ENCODE measurements around the gene SIVA1.

Gene SIVA1

GRCh38 chr14:104769324-104770071 lies 16.6 kb downstream of the SIVA1 start:
- peaks cover 2 to 10% of the 10 kb centered on the region in 2 experiments for H3K4me1 ChIP-seq (ENCODE audit: control insufficient read depth in 1 of 2, insufficient read depth in 1 of 2, low read depth in 1 of 2, low read length in 1 of 2)
- peaks cover 58% of the 10 kb centered on the region for H3K36me3 ChIP-seq
- H3K4me3 ChIP-seq (ENCODE audit: low read depth in 1 of 2, low read length in 1 of 2) = no peak overlapping the region
- H3K27ac ChIP-seq = no peak overlapping the region
- no peaks in the 10 kb centered on the region for H3K27me3 ChIP-seq
- TF ChIP-seq CTCF (IDR thresholded peaks at IDR 0.05) = no peak
- no peaks in the 10 kb centered on the region for H3K9me3 ChIP-seq

GRCh38 chr14:104770072-104770579 lies 17.2 kb downstream of the SIVA1 start:
- H3K27me3 ChIP-seq = no peaks in the 10 kb centered on the region
- H3K4me1 ChIP-seq (ENCODE audit: control insufficient read depth in 1 of 2, insufficient read depth in 1 of 2, low read depth in 1 of 2, low read length in 1 of 2) = peaks cover 2 to 10% of the 10 kb centered on the region in 2 experiments
- no peak for TF ChIP-seq CTCF (IDR thresholded peaks at IDR 0.05)
- H3K4me3 ChIP-seq (ENCODE audit: low read depth in 1 of 2, low read length in 1 of 2) = no peak overlapping the region
- no peak overlapping the region for H3K27ac ChIP-seq
- peaks cover 64% of the 10 kb centered on the region for H3K36me3 ChIP-seq
- no peaks in the 10 kb centered on the region for H3K9me3 ChIP-seq

GRCh38 chr14:104770851-104771272 lies 17.9 kb downstream of the SIVA1 start:
- no peak overlapping the region for H3K4me3 ChIP-seq (ENCODE audit: low read depth in 1 of 2, low read length in 1 of 2)
- peak; percentile 57 for TF ChIP-seq CTCF (IDR thresholded peaks at IDR 0.05)

GRCh38 chr14:104771374-104771773 lies 18.4 kb downstream of the SIVA1 start:
- Histone ChIP-seq H3K27ac (no peak overlapping the region), H3K9me3 (no peaks in the 10 kb centered on the region), H3K36me3 (peaks cover 76% of the 10 kb centered on the region), H3K4me3 (ENCODE audit: low read depth in 1 of 2, low read length in 1 of 2) (no peak overlapping the region), H3K27me3 (no peaks in the 10 kb centered on the region), H3K4me1 (ENCODE audit: control insufficient read depth in 1 of 2, insufficient read depth in 1 of 2, low read depth in 1 of 2, low read length in 1 of 2) (peaks cover 2 to 10% of the 10 kb centered on the region in 2 experiments)
- no peak for TF ChIP-seq CTCF (IDR thresholded peaks at IDR 0.05)

More at GRCh38 chr14:104770851-104771272, 17.9 kb downstream of the SIVA1 start:
- Histone ChIP-seq H3K4me1 (ENCODE audit: control insufficient read depth in 1 of 2, insufficient read depth in 1 of 2, low read depth in 1 of 2, low read length in 1 of 2) (peaks cover 2 to 10% of the 10 kb centered on the region in 2 experiments), H3K27ac (no peak overlapping the region), H3K36me3 (peaks cover 71% of the 10 kb centered on the region), H3K27me3 (no peaks in the 10 kb centered on the region), H3K9me3 (no peaks in the 10 kb centered on the region)

GRCh38 chr14:104771918-104772706 lies 19.2 kb downstream of the SIVA1 start:
- no peak for TF ChIP-seq CTCF (IDR thresholded peaks at IDR 0.05)
- H3K27ac ChIP-seq = no peak overlapping the region
- no peaks in the 10 kb centered on the region for H3K27me3 ChIP-seq
- peaks cover 2 to 10% of the 10 kb centered on the region in 2 experiments for H3K4me1 ChIP-seq (ENCODE audit: control insufficient read depth in 1 of 2, insufficient read depth in 1 of 2, low read depth in 1 of 2, low read length in 1 of 2)
- peaks cover 84% of the 10 kb centered on the region for H3K36me3 ChIP-seq
- no peak overlapping the region for H3K4me3 ChIP-seq (ENCODE audit: low read depth in 1 of 2, low read length in 1 of 2)
- no peaks in the 10 kb centered on the region for H3K9me3 ChIP-seq

All from neutrophil (primary cell).